ENCODE results near the gene ADCK1. TPM values are rescaled to one million over a fixed set of nuclear protein-coding genes. Genes with fewer than 3 reads are reported as not detected.
A peak's percentile ranks its signal among the peaks of the same experiment; 100 is the strongest.

Gene ADCK1
- total and polyA plus RNA-seq, 2 experiments from 2014 or later: 4.7 to 6.6 TPM

- no peak for DNase-seq
- Histone ChIP-seq H3K9me2 (ENCODE audit: insufficient read depth) (no peaks in the 10 kb centered on the region), H3K27me3 (replicated peaks; ENCODE audit: insufficient read depth) (no peaks in the 10 kb centered on the region), H3K79me2 (ENCODE audit: insufficient read depth) (no peaks in the 10 kb centered on the region), H3F3A (ENCODE audit: insufficient read depth) (no peaks in the 10 kb centered on the region), H3K4me1 (ENCODE audit: insufficient read depth) (peaks cover 4% of the 10 kb centered on the region; the same call in 1 of the 2 replicates), H3K36me3 (ENCODE audit: low read depth) (no peaks in the 10 kb centered on the region; the same call in 1 of the 2 replicates), H4K20me1 (ENCODE audit: insufficient read depth) (no peaks in the 10 kb centered on the region), H3K9me3 (ENCODE audit: low read depth) (no peaks in the 10 kb centered on the region), H2AFZ (no peak overlapping the region), H3K27ac (no peak overlapping the region), H3K4me3 (no peak overlapping the region), H3K9ac (no peak overlapping the region), H3K4me2 (ENCODE audit: unreplicated experiment) (no peak overlapping the region)
- TF ChIP-seq EZH2 (IDR thresholded peaks at IDR 0.05; ENCODE audit: insufficient read depth, poor library complexity, severe bottlenecking): no peak
- no peak for TF ChIP-seq EZH2phosphoT487 (IDR thresholded peaks at IDR 0.05; ENCODE audit: insufficient read depth, low read depth)
- in situ Hi-C loops (cut with MboI): loop anchor here (25.0 kb wide), 1 partner anchor 730 kb away; no protein-coding TSS in a partner anchor
- WGBS, 2 experiments (ENCODE audit: low coverage in 1 of 2, low lambda C conversion rate in 2 of 2, missing lambda C conversion rate in 2 of 2): 76 to 79% methylated on average over 6 of the region's 6 CpGs
Observed at GRCh38 chr14:77856941-77857340, 57.0 kb downstream of the ADCK1 start.

GRCh38 chr14:77859934-77860570, 60.1 kb downstream of the ADCK1 start:
- Histone ChIP-seq H3K4me2 (ENCODE audit: unreplicated experiment) (no peak overlapping the region), H4K20me1 (ENCODE audit: insufficient read depth) (no peaks in the 10 kb centered on the region; the same call in 1 of the 2 replicates), H3F3A (ENCODE audit: insufficient read depth) (no peaks in the 10 kb centered on the region), H3K27me3 (replicated peaks; ENCODE audit: insufficient read depth) (no peaks in the 10 kb centered on the region), H3K79me2 (ENCODE audit: insufficient read depth) (no peaks in the 10 kb centered on the region), H3K4me1 (ENCODE audit: insufficient read depth) (peaks cover 4% of the 10 kb centered on the region; the same call in 1 of the 2 replicates), H3K4me3 (no peak overlapping the region), H3K9ac (no peak overlapping the region), H3K36me3 (ENCODE audit: low read depth) (no peaks in the 10 kb centered on the region; the same call in 1 of the 2 replicates), H3K27ac (no peak overlapping the region), H3K9me3 (ENCODE audit: low read depth) (no peaks in the 10 kb centered on the region), H2AFZ (no peak overlapping the region), H3K9me2 (ENCODE audit: insufficient read depth) (no peaks in the 10 kb centered on the region)
- in situ Hi-C loops (cut with MboI): loop anchor here (25.0 kb wide), 1 partner anchor 727 kb away; no protein-coding TSS in a partner anchor
- WGBS, 2 experiments (ENCODE audit: low coverage in 1 of 2, low lambda C conversion rate in 2 of 2, missing lambda C conversion rate in 2 of 2): 65 to 72% methylated on average over 6 of the region's 6 CpGs
- TF ChIP-seq EZH2phosphoT487 (IDR thresholded peaks at IDR 0.05; ENCODE audit: insufficient read depth, low read depth): no peak
- TF ChIP-seq EZH2 (IDR thresholded peaks at IDR 0.05; ENCODE audit: insufficient read depth, poor library complexity, severe bottlenecking): no peak
- no peak for DNase-seq

- H3K27ac ChIP-seq: no peak overlapping the region
- DNase-seq: peak; percentile 26
- H3K4me1 ChIP-seq (ENCODE audit: insufficient read depth): peaks cover 4% of the 10 kb centered on the region; the same call in 1 of the 2 replicates
- in situ Hi-C loops (cut with MboI): loop anchor here (25.0 kb wide), 1 partner anchor 726 kb away; no protein-coding TSS in a partner anchor
- no peaks in the 10 kb centered on the region for H3K9me3 ChIP-seq (ENCODE audit: low read depth)
- no peak overlapping the region for H3K4me3 ChIP-seq
- H4K20me1 ChIP-seq (ENCODE audit: insufficient read depth): no peaks in the 10 kb centered on the region; the same call in 1 of the 2 replicates
- H3K9me2 ChIP-seq (ENCODE audit: insufficient read depth): no peaks in the 10 kb centered on the region
- H2AFZ ChIP-seq: no peak overlapping the region
- no peaks in the 10 kb centered on the region for H3K27me3 ChIP-seq (replicated peaks; ENCODE audit: insufficient read depth)
- TF ChIP-seq EZH2 (IDR thresholded peaks at IDR 0.05; ENCODE audit: insufficient read depth, poor library complexity, severe bottlenecking) (no peak), EZH2phosphoT487 (IDR thresholded peaks at IDR 0.05; ENCODE audit: insufficient read depth, low read depth) (no peak)
- H3K9ac ChIP-seq: no peak overlapping the region
- no peaks in the 10 kb centered on the region; the same call in 1 of the 2 replicates for H3K36me3 ChIP-seq (ENCODE audit: low read depth)
- no peak overlapping the region for H3K4me2 ChIP-seq (ENCODE audit: unreplicated experiment)
- 39 to 47% methylated on average over 6 of the region's 6 CpGs for WGBS, 2 experiments (ENCODE audit: low coverage in 1 of 2, low lambda C conversion rate in 2 of 2, missing lambda C conversion rate in 2 of 2)
- no peaks in the 10 kb centered on the region for H3K79me2 ChIP-seq (ENCODE audit: insufficient read depth)
- no peaks in the 10 kb centered on the region for H3F3A ChIP-seq (ENCODE audit: insufficient read depth)
Observed at GRCh38 chr14:77861201-77861600, 61.3 kb downstream of the ADCK1 start.

- DNase-seq: peak; percentile 51
- Histone ChIP-seq H3K4me2 (ENCODE audit: unreplicated experiment) (no peak overlapping the region), H3K4me1 (ENCODE audit: insufficient read depth) (peaks cover 4% of the 10 kb centered on the region; the same call in 1 of the 2 replicates), H3K9me3 (ENCODE audit: low read depth) (no peaks in the 10 kb centered on the region), H3K79me2 (ENCODE audit: insufficient read depth) (no peaks in the 10 kb centered on the region), H3K9me2 (ENCODE audit: insufficient read depth) (no peaks in the 10 kb centered on the region), H4K20me1 (ENCODE audit: insufficient read depth) (no peaks in the 10 kb centered on the region; the same call in 1 of the 2 replicates), H3F3A (ENCODE audit: insufficient read depth) (no peaks in the 10 kb centered on the region), H3K27ac (no peak overlapping the region), H3K4me3 (no peak overlapping the region), H3K9ac (no peak overlapping the region), H3K36me3 (ENCODE audit: low read depth) (no peaks in the 10 kb centered on the region; the same call in 1 of the 2 replicates), H2AFZ (no peak overlapping the region), H3K27me3 (replicated peaks; ENCODE audit: insufficient read depth) (no peaks in the 10 kb centered on the region)
- WGBS, 2 experiments (ENCODE audit: low coverage in 1 of 2, low lambda C conversion rate in 2 of 2, missing lambda C conversion rate in 2 of 2): 41 to 44% methylated on average over 11 of the region's 11 CpGs
- no peak for TF ChIP-seq EZH2phosphoT487 (IDR thresholded peaks at IDR 0.05; ENCODE audit: insufficient read depth, low read depth)
- TF ChIP-seq EZH2 (IDR thresholded peaks at IDR 0.05; ENCODE audit: insufficient read depth, poor library complexity, severe bottlenecking): no peak
- in situ Hi-C loops (cut with MboI): loop anchor here (25.0 kb wide), 1 partner anchor 725 kb away; no protein-coding TSS in a partner anchor
Observed at GRCh38 chr14:77862154-77862786, 62.4 kb downstream of the ADCK1 start.

Measured in GM23248 (cell line).